ENCODE results near the gene SH3RF1. TPM values are rescaled to one million over a fixed set of nuclear protein-coding genes. Genes with fewer than 3 reads are reported as not detected.

SH3RF1 gene
- total and polyA plus RNA-seq, 4 donors = 5.3 to 33.1 (median 16.3) TPM

DNA sequence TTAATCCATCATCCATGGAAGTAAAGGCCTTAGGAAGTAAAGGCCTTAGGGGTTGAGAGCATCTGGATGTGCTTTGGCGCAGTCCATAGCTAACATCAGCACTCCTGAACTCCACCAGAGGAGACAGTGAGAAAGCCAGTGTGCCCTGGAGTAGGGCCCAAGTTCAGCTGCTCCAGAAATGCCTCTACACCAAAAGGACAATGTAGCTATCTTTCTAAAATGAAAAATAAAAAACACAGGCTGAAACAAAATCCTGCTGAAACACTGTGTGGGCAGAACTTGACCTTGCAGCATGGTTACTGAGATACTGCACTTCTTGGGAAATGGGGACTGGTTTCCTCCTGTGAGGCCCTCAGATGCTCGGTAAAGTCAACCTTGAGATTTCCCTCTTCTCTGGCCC lies 29.3 kb downstream of the SH3RF1 start:
- WGBS, 2 donors = 53 to 61% methylated on average over 2 of the region's 2 CpGs
- Histone ChIP-seq H3K4me1 (ENCODE audit: control insufficient read depth in 5 of 5, insufficient read depth in 5 of 5, low read length in 5 of 5) (peaks cover 9 to 60% (median 29%) of the 10 kb centered on the region in 5 donors), H3K9ac (ENCODE audit: insufficient read depth in 1 of 2, low read length in 2 of 2) (no peak overlapping the region), H3K36me3 (ENCODE audit: control insufficient read depth in 4 of 4, insufficient read depth in 4 of 4, low read length in 4 of 4) (no peaks in the 10 kb centered on the region), H3K9me3 (ENCODE audit: control insufficient read depth in 4 of 4, insufficient read depth in 3 of 4, low read length in 3 of 4) (no peaks in the 10 kb centered on the region), H3K27ac (ENCODE audit: low read depth in 1 of 2, low read length in 1 of 2) (peak overlapping the region in 1 of 2 donors; percentile 24), H3K4me3 (no peak overlapping the region), H3K27me3 (ENCODE audit: control insufficient read depth in 3 of 3, insufficient read depth in 3 of 3, low read length in 2 of 3) (no peaks in the 10 kb centered on the region)
- TF ChIP-seq, protein P1, sequence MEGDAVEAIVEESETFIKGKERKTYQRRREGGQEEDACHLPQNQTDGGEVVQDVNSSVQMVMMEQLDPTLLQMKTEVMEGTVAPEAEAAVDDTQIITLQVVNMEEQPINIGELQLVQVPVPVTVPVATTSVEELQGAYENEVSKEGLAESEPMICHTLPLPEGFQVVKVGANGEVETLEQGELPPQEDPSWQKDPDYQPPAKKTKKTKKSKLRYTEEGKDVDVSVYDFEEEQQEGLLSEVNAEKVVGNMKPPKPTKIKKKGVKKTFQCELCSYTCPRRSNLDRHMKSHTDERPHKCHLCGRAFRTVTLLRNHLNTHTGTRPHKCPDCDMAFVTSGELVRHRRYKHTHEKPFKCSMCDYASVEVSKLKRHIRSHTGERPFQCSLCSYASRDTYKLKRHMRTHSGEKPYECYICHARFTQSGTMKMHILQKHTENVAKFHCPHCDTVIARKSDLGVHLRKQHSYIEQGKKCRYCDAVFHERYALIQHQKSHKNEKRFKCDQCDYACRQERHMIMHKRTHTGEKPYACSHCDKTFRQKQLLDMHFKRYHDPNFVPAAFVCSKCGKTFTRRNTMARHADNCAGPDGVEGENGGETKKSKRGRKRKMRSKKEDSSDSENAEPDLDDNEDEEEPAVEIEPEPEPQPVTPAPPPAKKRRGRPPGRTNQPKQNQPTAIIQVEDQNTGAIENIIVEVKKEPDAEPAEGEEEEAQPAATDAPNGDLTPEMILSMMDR (IDR thresholded peaks at IDR 0.05; ENCODE audit: control extremely low read depth, extremely low read depth) = no peak
- DNase-seq (no peak), ATAC-seq (ENCODE audit: insufficient read depth, low FRiP score) (no peak)

DNA sequence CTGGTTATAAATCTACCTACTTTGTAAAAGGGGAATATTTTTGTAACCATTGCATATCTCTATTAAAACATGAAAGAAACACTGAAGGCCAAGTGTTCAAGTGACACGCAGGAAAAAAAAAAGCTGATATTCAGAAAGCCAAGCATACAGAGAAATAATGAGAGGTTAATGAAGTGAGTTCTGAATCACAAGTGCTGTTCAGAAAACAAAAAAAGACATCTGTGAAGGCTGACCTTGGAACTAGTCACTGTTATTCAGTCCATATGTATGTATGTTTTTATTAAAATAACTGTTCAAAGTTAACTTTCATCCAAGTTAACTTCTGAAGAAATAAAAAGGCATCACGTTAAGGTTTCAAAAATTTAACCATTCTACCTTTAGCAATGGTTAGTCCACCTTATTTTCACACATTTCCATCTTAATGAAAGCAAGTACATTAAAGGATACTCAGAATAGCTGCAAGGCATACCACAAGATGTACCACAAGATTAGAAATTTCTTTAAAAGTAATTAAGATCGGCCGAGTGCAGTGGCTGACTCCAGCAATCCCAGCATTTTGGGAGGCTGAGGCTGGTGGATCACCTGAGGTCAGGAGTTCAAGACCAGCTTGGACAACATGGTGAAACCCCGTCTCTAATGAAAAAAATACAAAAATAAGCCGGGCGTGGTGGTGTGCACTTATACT lies 31.4 kb downstream of the SH3RF1 start:
- WGBS, 2 donors = 76% methylated on average over 7 of the region's 7 CpGs
- H3K9ac ChIP-seq (ENCODE audit: insufficient read depth in 1 of 2, low read length in 2 of 2) = no peak overlapping the region
- ATAC-seq (ENCODE audit: insufficient read depth, low FRiP score) = no peak
- peak in 2 of 3 donors; percentile 94 to 95 for DNase-seq
- peaks cover 13 to 73% (median 37%) of the 10 kb centered on the region in 5 donors for H3K4me1 ChIP-seq (ENCODE audit: control insufficient read depth in 5 of 5, insufficient read depth in 5 of 5, low read length in 5 of 5)
- H3K9me3 ChIP-seq (ENCODE audit: control insufficient read depth in 4 of 4, insufficient read depth in 3 of 4, low read length in 3 of 4) = no peaks in the 10 kb centered on the region
- H3K27me3 ChIP-seq (ENCODE audit: control insufficient read depth in 3 of 3, insufficient read depth in 3 of 3, low read length in 2 of 3) = no peaks in the 10 kb centered on the region
- TF ChIP-seq, protein P1 (IDR thresholded peaks at IDR 0.05; ENCODE audit: control extremely low read depth, extremely low read depth) = no peak
- H3K27ac ChIP-seq (ENCODE audit: low read depth in 1 of 2, low read length in 1 of 2) = no peak overlapping the region
- H3K36me3 ChIP-seq (ENCODE audit: control insufficient read depth in 4 of 4, insufficient read depth in 4 of 4, low read length in 4 of 4) = no peaks in the 10 kb centered on the region
- H3K4me3 ChIP-seq = no peak overlapping the region

DNA sequence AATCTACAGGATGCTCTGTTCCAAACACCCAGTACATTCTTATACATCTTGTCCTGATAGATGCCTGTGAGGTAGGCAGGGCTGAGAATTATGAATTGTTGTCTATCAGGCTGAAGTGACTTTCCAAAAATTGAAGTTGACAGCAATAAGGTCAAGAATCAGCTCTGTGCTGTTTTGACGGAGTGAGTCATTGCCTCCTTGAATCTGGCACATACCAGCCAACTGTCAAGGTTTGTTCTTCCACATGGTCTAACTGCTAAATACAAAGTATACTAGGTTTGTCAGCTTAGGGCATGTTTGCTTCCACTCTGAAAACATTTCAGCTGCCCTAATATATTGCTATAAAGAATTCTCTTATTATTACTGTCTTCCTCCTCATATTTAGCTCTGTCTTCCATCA lies 32.3 kb downstream of the SH3RF1 start:
- Histone ChIP-seq H3K4me3 (no peak overlapping the region), H3K27ac (ENCODE audit: low read depth in 1 of 2, low read length in 1 of 2) (peak overlapping the region in 1 of 2 donors; percentile 58), H3K9ac (ENCODE audit: insufficient read depth in 1 of 2, low read length in 2 of 2) (no peak overlapping the region), H3K4me1 (ENCODE audit: control insufficient read depth in 5 of 5, insufficient read depth in 5 of 5, low read length in 5 of 5) (peaks cover 6 to 64% (median 31%) of the 10 kb centered on the region in 5 donors), H3K27me3 (ENCODE audit: control insufficient read depth in 3 of 3, insufficient read depth in 3 of 3, low read length in 2 of 3) (no peaks in the 10 kb centered on the region), H3K9me3 (ENCODE audit: control insufficient read depth in 4 of 4, insufficient read depth in 3 of 4, low read length in 3 of 4) (no peaks in the 10 kb centered on the region), H3K36me3 (ENCODE audit: control insufficient read depth in 4 of 4, insufficient read depth in 4 of 4, low read length in 4 of 4) (no peaks in the 10 kb centered on the region)
- DNase-seq = no peak
- peak; percentile 71 for ATAC-seq (ENCODE audit: insufficient read depth, low FRiP score)
- TF ChIP-seq, protein P1 (IDR thresholded peaks at IDR 0.05; ENCODE audit: control extremely low read depth, extremely low read depth) = no peak
- 48 to 96% methylated on average over 1 of the region's 1 CpG for WGBS, 2 donors

Measured in lung (tissue), 12 donors.